GM13977 (cell line): ENCODE data around the gene NEK10.
A peak's percentile ranks its signal among the peaks of the same experiment; 100 is the strongest.

Source experiments
- DNase-seq: peaks from one replicate; pipeline ENCODE4 v3.0.0; 2012; ENCODE audit warnings: low spot score
- in situ Hi-C: fragments of 300-500 bp; cut with MboI; formaldehyde crosslinking; loops from one replicate; pipeline ENCODE4 v1.12.0; 2022; ENCODE audit warnings: low sequenced_read_pairs, low pct_unique_long_range_greater_than_20kb, mixed read lengths, inconsistent platforms; ENCODE audit not compliant: unreplicated experiment
- TF ChIP-seq, protein P1 (sequence below): IDR thresholded peaks from 2 replicates; pipeline ENCODE4 v1.5.1; 2012; ENCODE audit warnings: mild to moderate bottlenecking, control low read depth; ENCODE audit not compliant: insufficient read depth; ENCODE audit errors: extremely low read depth, missing control alignments

Gene NEK10

DNA sequence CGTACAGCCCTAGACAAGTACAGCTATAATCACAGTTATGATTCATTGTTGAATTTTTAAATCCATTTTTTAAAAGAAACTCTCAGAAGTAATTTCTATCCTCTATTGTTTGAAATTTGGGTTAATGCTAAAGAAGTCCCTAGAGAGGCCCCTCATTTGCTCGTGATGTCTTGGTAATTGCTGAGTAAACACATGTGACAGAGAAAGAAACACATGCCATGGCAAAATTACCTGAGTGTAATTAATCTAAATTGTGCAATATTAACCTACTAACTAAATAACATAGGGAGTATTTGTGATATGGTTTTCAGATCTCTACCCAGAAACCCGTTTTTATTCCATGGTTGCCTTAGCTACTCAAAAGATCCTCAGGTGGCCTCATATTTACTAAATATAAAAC lies 10.8 kb downstream of the NEK10 start:
- DNase-seq, result no peak
- in situ Hi-C loops, result loop anchor here (10.0 kb wide), 1 partner anchor 116 kb away; no protein-coding TSS in a partner anchor
- TF ChIP-seq, protein P1, sequence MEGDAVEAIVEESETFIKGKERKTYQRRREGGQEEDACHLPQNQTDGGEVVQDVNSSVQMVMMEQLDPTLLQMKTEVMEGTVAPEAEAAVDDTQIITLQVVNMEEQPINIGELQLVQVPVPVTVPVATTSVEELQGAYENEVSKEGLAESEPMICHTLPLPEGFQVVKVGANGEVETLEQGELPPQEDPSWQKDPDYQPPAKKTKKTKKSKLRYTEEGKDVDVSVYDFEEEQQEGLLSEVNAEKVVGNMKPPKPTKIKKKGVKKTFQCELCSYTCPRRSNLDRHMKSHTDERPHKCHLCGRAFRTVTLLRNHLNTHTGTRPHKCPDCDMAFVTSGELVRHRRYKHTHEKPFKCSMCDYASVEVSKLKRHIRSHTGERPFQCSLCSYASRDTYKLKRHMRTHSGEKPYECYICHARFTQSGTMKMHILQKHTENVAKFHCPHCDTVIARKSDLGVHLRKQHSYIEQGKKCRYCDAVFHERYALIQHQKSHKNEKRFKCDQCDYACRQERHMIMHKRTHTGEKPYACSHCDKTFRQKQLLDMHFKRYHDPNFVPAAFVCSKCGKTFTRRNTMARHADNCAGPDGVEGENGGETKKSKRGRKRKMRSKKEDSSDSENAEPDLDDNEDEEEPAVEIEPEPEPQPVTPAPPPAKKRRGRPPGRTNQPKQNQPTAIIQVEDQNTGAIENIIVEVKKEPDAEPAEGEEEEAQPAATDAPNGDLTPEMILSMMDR, result no peak

DNA sequence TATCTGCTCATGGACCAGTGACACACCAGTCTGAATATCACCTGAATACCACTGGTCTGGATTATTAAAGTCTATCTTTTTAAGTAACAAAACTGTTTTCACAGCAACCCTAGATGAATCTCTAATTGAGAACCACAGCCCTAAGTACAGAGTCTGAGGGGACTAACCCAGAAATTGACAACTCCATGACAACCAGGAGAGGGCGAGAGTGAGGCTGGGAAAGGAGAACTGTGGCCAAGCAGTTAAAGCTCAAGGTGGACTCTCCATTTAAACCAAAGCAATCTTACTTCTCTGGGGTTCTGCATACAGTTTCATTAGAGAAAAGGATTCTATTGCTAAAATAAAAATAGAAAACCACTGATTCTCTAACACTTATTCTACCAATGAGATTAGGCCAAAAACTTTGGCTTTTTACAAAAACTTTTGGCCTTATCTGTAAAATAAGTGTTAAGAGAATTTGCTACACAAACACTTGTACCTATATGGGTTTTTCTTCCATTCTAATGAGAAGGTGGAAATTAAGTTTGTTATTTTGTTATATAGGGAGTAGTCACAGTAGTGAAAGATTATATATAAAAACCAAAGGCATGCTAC lies 11.4 kb downstream of the NEK10 start:
- in situ Hi-C loops, result loop anchor here (10.0 kb wide), 1 partner anchor 117 kb away; no protein-coding TSS in a partner anchor
- peak; percentile 32 for DNase-seq

DNA sequence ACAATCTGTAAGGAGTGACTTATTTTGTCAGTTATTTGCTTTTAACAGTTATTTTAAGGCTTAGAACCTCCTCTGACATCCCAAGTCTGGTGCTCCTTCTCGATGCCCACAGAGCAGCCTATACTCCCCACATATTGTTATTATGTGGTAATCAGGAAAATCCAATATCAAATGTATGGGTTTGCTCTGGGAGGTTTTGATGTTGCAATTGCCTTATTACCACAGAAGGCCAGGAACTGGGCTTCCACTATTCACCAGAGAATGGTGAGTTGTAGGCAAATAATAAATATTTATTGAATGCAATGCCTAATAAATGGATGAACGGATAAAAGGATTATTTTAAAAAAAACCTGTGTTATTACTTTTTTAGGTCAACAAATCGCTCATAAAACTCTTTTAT lies 12.2 kb downstream of the NEK10 start:
- DNase-seq, result no peak
- TF ChIP-seq, protein P1, result no peak
- in situ Hi-C loops, result loop anchor here (10.0 kb wide), 1 partner anchor 118 kb away; no protein-coding TSS in a partner anchor

More for the DNA sequence above, 11.4 kb downstream of the NEK10 start:
- TF ChIP-seq, protein P1, result peak; percentile 81

DNA sequence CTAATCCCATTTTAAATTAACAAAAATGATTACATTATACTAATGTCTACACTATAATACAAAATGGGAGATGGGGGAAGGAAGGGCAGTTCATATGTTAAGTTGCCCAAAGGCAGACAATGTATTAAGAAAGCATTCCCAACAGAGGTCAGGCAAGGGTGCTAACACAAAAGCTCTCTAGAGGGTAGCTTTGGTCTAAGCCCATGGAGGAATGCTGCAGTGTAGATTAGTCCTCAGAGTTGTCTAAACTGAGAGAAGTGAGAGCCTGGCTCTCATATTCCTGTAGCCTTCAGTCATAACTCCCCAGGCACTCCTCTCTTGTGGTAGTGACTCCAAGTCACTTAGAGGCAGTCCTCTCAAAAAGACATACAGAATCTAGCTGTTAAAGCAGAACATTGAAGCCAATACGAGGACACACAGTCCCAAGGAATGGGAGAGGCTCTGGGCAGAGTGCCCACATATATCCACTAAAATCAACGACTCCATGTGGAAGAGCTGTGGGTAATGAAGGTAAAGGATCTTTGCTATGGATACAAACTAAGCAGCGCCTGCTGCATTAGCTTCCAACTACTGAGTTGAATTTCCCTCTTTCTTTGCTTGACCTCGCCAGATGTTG lies 14.5 kb downstream of the NEK10 start:
- DNase-seq, result no peak
- in situ Hi-C loops, result loop anchor here (10.0 kb wide), 1 partner anchor 120 kb away; no protein-coding TSS in a partner anchor

DNA sequence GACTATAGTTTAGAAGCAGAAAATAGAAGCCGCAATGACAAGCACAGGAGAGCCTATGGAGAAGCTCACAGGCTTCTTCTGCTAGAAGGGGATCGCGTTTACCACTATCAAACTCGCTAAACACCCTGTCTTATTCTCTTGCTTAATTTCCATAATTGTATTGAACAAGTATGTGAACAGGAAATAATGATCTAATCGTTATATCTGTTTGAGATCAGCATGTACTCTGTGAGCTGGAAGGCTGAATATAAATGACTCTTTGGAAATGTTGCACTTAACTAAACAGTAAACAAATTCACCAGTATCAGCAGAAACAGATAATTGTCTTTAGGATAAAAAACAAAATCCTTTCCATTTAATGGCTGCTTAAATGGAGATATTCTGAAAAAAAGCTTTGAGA lies 15.0 kb downstream of the NEK10 start:
- in situ Hi-C loops, result loop anchor here (10.0 kb wide), 1 partner anchor 121 kb away; no protein-coding TSS in a partner anchor
- TF ChIP-seq, protein P1, result no peak
- no peak for DNase-seq

More for the DNA sequence above, 14.5 kb downstream of the NEK10 start:
- TF ChIP-seq, protein P1, result no peak

DNA sequence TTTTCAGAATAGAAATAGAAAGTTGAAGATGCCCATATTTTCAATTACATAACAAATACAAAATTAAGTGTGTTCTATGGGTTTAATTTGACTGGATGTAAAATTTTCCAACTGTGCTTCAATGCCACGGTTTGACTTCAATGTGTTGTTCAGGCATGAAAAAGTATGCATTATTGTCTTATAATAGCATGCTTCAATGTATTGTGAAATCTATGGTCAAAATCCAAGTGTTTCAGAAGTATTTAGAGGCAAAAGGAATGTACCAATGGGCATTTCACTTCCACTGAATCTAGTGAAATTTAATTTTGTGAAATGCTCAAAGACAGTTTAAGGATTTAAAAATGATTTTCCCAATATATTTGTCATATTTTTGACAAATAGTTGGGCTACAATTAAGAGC lies 16.0 kb downstream of the NEK10 start:
- TF ChIP-seq, protein P1, result no peak
- in situ Hi-C loops, result loop anchor here (10.0 kb wide), 1 partner anchor 122 kb away; no protein-coding TSS in a partner anchor
- no peak for DNase-seq
